ENCODE measurements around the gene SOX3.

The SOX3 gene

DNA sequence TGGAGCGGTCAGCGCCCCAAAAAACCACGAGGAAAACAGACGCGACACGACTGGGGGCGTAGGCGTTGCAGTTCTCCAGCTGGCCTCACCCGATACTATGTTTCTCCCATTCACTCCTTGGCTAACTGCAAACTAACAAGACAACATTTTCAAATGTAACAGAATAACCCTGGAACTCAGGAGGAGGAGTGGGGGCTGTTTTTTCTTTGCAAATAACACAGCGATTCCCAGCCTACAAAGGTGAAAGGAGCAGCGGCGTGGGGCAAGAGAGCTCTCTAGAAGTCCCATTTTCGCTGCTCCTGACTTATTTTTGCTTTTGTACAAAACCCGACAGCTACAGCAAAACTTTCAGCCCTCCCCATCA, 1.6 kb downstream of the SOX3 start:
- intact Hi-C loops (cut with DNase I; ENCODE audit: low total_unique reads) = no loop called here

GRCh38 chrX:140502491-140503237, 2.2 kb downstream of the SOX3 start:
- intact Hi-C loops (cut with DNase I; ENCODE audit: low total_unique reads) = no loop called here
- peak overlapping the region; percentile 44 to 49 for H3K4me3 ChIP-seq
- H3K36me3 ChIP-seq = no peaks in the 10 kb centered on the region
- no peak overlapping the region for H3K27ac ChIP-seq
- H3K9me3 ChIP-seq = peaks cover 0 to 7% (median 0%) of the 10 kb centered on the region in 3 donors
- no peak for DNase-seq
- TF ChIP-seq CTCF (IDR thresholded peaks at IDR 0.05) = no peak
- peaks cover 0 to 38% (median 23%) of the 10 kb centered on the region in 4 donors for H3K4me1 ChIP-seq
- H3K27me3 ChIP-seq = peaks cover 0 to 57% of the 10 kb centered on the region in 2 donors

More for the DNA sequence above, 1.6 kb downstream of the SOX3 start:
- Histone ChIP-seq H3K27ac (no peak overlapping the region), H3K4me3 (peak overlapping the region; percentile 44 to 49), H3K36me3 (no peaks in the 10 kb centered on the region), H3K4me1 (peaks cover 0 to 44% (median 26%) of the 10 kb centered on the region in 4 donors), H3K9me3 (peaks cover 0 to 7% (median 0%) of the 10 kb centered on the region in 3 donors), H3K27me3 (peaks cover 0 to 63% of the 10 kb centered on the region in 2 donors)
- no peak for DNase-seq
- TF ChIP-seq CTCF (IDR thresholded peaks at IDR 0.05) = no peak

GRCh38 chrX:140501940-140502468, 2.9 kb downstream of the SOX3 start:
- Histone ChIP-seq H3K4me1 (peaks cover 0 to 38% (median 23%) of the 10 kb centered on the region in 4 donors), H3K36me3 (no peaks in the 10 kb centered on the region), H3K27me3 (peaks cover 0 to 51% of the 10 kb centered on the region in 2 donors), H3K27ac (no peak overlapping the region), H3K9me3 (peaks cover 0 to 7% (median 0%) of the 10 kb centered on the region in 3 donors), H3K4me3 (no peak overlapping the region)
- intact Hi-C loops (cut with DNase I; ENCODE audit: low total_unique reads) = no loop called here
- no peak for DNase-seq
- no peak for TF ChIP-seq CTCF (IDR thresholded peaks at IDR 0.05)

GRCh38 chrX:140501321-140501720, 3.5 kb downstream of the SOX3 start:
- intact Hi-C loops (cut with DNase I; ENCODE audit: low total_unique reads) = no loop called here
- no peak overlapping the region for H3K4me3 ChIP-seq
- TF ChIP-seq CTCF (IDR thresholded peaks at IDR 0.05) = no peak
- peaks cover 0 to 45% of the 10 kb centered on the region in 2 donors for H3K27me3 ChIP-seq
- H3K9me3 ChIP-seq = peaks cover 0 to 7% (median 0%) of the 10 kb centered on the region in 3 donors
- no peak for DNase-seq
- H3K27ac ChIP-seq = no peak overlapping the region
- H3K36me3 ChIP-seq = no peaks in the 10 kb centered on the region
- H3K4me1 ChIP-seq = peaks cover 0 to 35% (median 22%) of the 10 kb centered on the region in 4 donors

DNA sequence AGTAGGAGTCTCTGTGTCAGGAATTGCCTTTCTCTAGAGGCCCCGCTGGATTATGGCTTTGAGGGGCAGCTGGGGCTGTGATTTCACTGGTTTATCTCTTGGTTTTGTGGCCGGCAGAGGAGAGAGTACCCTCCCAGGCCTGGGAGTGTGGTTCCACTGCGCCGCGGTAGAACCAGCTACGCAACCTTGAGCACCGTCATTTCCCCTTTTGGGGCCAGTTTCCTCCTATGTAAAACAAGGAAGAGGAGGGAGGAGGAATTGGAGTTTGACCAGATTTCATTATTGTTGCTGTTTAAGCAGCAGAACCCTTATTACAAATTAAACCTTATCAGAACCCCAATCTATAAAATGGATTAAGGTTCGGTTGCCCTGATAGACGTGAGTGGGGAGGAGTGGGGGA, 4.4 kb downstream of the SOX3 start:
- no peaks in the 10 kb centered on the region for H3K36me3 ChIP-seq
- peaks cover 0 to 2% (median 0%) of the 10 kb centered on the region in 3 donors for H3K9me3 ChIP-seq
- DNase-seq = no peak
- H3K4me3 ChIP-seq = no peak overlapping the region
- H3K27me3 ChIP-seq = peaks cover 0 to 36% of the 10 kb centered on the region in 2 donors
- H3K4me1 ChIP-seq = peaks cover 0 to 26% (median 14%) of the 10 kb centered on the region in 4 donors
- no peak overlapping the region for H3K27ac ChIP-seq
- no peak for TF ChIP-seq CTCF (IDR thresholded peaks at IDR 0.05)
- intact Hi-C loops (cut with DNase I; ENCODE audit: low total_unique reads) = no loop called here
